Putamen (tissue), 1 donor: ENCODE measurements around the gene MTREX.
A peak's percentile ranks its signal among the peaks of the same experiment; 100 is the strongest.

Experiments
- DNase-seq: peaks from one replicate; pipeline ENCODE4 v3.0.0-alpha.2; 2016; ENCODE audit warnings: low spot score

The MTREX gene

GRCh38 chr5:55384072-55384471, 76.3 kb downstream of the MTREX start:
- DNase-seq: no peak

GRCh38 chr5:55385227-55385626, 77.4 kb downstream of the MTREX start:
- no peak for DNase-seq

GRCh38 chr5:55385846-55386245, 78.1 kb downstream of the MTREX start:
- DNase-seq: no peak

- DNase-seq: no peak
These were observed 78.6 kb downstream of the MTREX start for GRCh38 chr5:55386356-55386755.

GRCh38 chr5:55387865-55388264, 80.1 kb downstream of the MTREX start:
- no peak for DNase-seq

- no peak for DNase-seq
These were observed 83.9 kb downstream of the MTREX start for GRCh38 chr5:55391707-55392106.

- DNase-seq: no peak
These were observed 84.9 kb downstream of the MTREX start for GRCh38 chr5:55392669-55393068.

- no peak for DNase-seq
These were observed 85.8 kb downstream of the MTREX start for GRCh38 chr5:55393501-55394175.

GRCh38 chr5:55402199-55402598, 94.4 kb downstream of the MTREX start:
- no peak for DNase-seq

- DNase-seq: no peak
These were observed 98.5 kb downstream of the MTREX start for GRCh38 chr5:55406292-55406691.

- DNase-seq: peak; percentile 46
These were observed 99.4 kb downstream of the MTREX start for GRCh38 chr5:55407059-55407684.

- no peak for DNase-seq
These were observed 100.2 kb downstream of the MTREX start for GRCh38 chr5:55407984-55408383.

- DNase-seq: no peak
These were observed 102.0 kb downstream of the MTREX start for GRCh38 chr5:55409775-55410174.

- DNase-seq: no peak
These were observed 103.1 kb downstream of the MTREX start for GRCh38 chr5:55410845-55411244.

GRCh38 chr5:55411876-55412275, 104.1 kb downstream of the MTREX start:
- DNase-seq: no peak

- no peak for DNase-seq
These were observed 105.9 kb downstream of the MTREX start for GRCh38 chr5:55413644-55414043.

- no peak for DNase-seq
These were observed 107.3 kb downstream of the MTREX start for GRCh38 chr5:55415071-55415470.

- no peak for DNase-seq
These were observed 108.5 kb downstream of the MTREX start for GRCh38 chr5:55416306-55416705.

GRCh38 chr5:55418994-55419968, 111.5 kb downstream of the MTREX start:
- no peak for DNase-seq

GRCh38 chr5:55421074-55421529, 113.3 kb downstream of the MTREX start:
- DNase-seq: no peak

- no peak for DNase-seq
These were observed 118.7 kb downstream of the MTREX start for GRCh38 chr5:55426455-55426854.

GRCh38 chr5:55427157-55427556, 119.4 kb downstream of the MTREX start:
- no peak for DNase-seq

- DNase-seq: no peak
These were observed 121.4 kb downstream of the MTREX start for GRCh38 chr5:55429221-55429612.
